Left cardiac atrium (tissue), 4 donors: ENCODE results near the gene SLC25A24. TPM values are rescaled to one million over a fixed set of nuclear protein-coding genes. Genes with fewer than 3 reads are reported as not detected.
"Not testable (repeated sequence)": the region's sequence is repeated elsewhere in the genome, so short reads cannot be mapped to it uniquely, and the experiment has no call there.

Source experiments
- ATAC-seq, 2 donors: fragments of 200-7000 bp; cut with Tn5 transposase; one replicate each; pipeline ENCODE4 v1.9.1; 2020; ENCODE audit warnings: mild to moderate bottlenecking in 2 of 2, moderate library complexity in 2 of 2
- DNase-seq: peaks from one replicate; pipeline ENCODE4 v3.0.0-alpha.2; 2020
- intact Hi-C, 2 donors: fragments of 100-400 bp; cut with DNase I; formaldehyde crosslinking; loops; one replicate each; pipeline versions ENCODE4 v1.14.1 to v1.15.1; 2022 to 2023
- total RNA-seq, 2 donors: library from RNA; stranded (reverse); fragmentation: NEBNext Ultra II Directional; extraction: Animal tissue kit (Norgen Biotek cat#: 25700); gene quantifications; one replicate each; pipeline ENCODE4 v1.2.1, GENCODE V29; 2021
- donor health status: DM: no; HTN: yes; CAD: no.
- donor health status: DM: no; HTN: yes; CAD: no; lungs with severe emphysema.
- donor health status: DM: yes; HTN: yes; CAD: no.
- donor health status: Dilated cardiomyopathy.

SLC25A24 gene
- total RNA-seq, 2 donors from 2014 or later, result 16.5 to 17.7 TPM

GRCh38 chr1:108144569-108144968 lies 55.6 kb downstream of the SLC25A24 start:
- ATAC-seq, DNase-seq, intact Hi-C loops: not testable (repeated sequence)

- no peak for DNase-seq
- no peak for ATAC-seq
- intact Hi-C loops, result no loop called here
Observed at GRCh38 chr1:108142773-108143394, 57.3 kb downstream of the SLC25A24 start.

- DNase-seq, result no peak
- intact Hi-C loops, result no loop called here
- ATAC-seq, result no peak
Observed at GRCh38 chr1:108142258-108142657, 57.9 kb downstream of the SLC25A24 start.

DNA sequence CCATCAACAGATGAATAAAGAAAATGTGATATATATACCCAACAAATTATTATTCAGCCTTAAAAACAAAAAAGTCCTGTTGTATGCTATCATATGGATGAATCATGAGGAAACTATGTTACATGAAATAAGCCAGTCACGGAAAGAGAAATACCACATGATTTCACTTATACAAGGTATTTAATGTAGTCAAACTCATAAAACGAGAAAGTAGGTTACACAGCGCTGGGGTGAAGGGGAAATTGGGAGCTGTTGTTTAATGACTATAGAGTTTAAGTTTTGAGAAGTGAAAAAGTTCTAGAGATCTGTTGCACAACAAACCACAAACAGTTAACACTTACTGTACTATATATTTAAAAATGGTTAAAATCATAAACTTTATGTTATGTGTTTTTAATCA lies 58.5 kb downstream of the SLC25A24 start:
- DNase-seq (no peak), ATAC-seq (no peak)
- intact Hi-C loops, result no loop called here

DNA sequence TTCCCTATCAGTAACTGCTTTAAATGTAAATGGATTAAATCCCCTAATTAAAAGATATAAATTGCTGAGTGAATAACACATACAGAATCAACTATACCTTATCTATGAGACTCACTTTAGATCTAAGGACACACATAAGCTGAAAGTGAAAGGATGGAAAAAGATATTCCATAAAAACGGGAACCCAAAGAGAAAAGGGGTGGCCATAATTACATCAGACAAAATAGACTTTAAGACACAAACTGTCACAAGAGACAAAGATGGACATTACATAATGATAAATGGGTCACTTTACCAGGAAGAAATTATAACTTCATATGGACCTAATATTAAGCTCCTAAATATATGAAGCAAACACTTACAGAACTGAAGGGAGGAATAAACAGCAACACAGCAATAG lies 59.2 kb downstream of the SLC25A24 start:
- no peak for ATAC-seq
- no peak for DNase-seq
- intact Hi-C loops, result no loop called here

DNA sequence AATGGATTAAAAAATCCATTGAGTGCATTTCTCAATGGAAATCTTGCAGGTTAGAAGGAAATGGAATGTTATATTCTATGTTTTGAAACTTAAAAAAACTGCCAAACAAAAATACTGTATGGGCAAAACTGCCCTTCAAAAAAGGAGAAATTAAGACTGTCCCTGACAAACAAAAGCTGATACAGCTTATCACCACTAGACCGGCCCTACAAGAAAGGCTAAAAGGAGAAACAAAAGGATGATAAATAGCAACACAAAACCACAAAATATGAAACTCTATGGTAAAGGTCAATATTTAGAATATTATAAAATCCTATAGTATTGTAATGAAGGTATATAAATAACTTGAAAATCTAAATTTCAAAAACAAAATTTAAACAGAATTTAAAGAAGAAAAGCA lies 60.0 kb downstream of the SLC25A24 start:
- no peak for ATAC-seq
- intact Hi-C loops, result no loop called here

DNA sequence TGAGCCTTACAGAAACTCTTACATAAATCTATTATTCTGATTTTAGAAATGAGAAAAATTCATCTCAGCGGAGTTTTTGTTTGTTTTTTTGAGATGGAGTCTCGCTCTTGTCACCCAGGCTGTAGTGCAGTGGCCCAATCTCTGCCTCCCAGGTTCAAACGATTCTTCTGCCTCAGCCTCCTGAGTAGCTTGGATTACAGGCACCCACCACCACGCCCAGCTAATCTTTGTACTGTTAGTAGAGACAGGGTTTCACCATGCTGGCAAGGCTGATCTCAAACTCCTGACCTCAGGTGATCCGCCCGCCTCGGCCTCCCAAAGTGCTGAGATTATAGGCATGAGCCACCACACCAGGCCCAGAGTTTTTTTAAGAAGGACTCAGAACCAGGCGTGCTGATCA lies 60.6 kb downstream of the SLC25A24 start:
- DNase-seq, ATAC-seq, intact Hi-C loops: not testable (repeated sequence)

More for the DNA sequence above, 60.0 kb downstream of the SLC25A24 start:
- no peak for DNase-seq

DNA sequence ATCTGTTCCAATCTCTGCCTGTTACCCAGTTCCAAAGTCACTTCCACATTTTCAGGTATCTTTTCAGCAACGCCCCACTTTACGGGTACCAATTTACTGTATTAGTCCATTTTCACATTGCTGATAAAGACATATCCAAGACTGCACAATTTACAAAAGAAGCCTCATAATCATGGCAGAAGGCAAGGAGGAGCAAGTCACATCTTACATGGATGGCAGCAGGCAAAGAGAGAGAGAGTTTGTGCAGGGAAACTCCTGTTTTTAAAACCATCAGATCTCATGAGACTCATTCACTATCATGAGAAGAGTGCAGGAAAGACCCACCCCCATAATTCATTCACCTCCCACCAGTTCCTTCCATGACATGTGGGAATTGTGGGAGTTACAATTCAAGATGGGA lies 67.0 kb downstream of the SLC25A24 start:
- DNase-seq, ATAC-seq, intact Hi-C loops: not testable (repeated sequence)

GRCh38 chr1:108132367-108132766 lies 67.8 kb downstream of the SLC25A24 start:
- ATAC-seq, intact Hi-C loops, DNase-seq: not testable (repeated sequence)

DNA sequence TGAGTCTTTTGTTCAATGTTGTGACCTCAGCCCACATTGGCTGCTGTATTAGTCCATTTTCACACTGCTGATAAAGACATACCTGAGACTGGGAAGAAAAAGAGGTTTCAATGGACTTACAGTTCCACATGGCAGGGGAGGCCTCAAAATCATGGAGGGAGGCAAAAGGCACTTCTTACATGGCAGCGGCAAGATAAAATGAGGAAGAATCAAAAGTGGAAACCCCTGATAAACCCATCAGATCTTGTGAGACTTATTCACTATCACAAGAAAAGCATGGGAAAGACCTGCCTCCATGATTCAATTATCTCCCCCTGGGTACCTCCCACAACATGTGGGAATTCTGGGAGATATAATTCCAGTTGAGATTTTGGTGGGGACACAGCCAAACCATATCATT lies 68.9 kb downstream of the SLC25A24 start:
- DNase-seq, intact Hi-C loops, ATAC-seq: not testable (repeated sequence)

DNA sequence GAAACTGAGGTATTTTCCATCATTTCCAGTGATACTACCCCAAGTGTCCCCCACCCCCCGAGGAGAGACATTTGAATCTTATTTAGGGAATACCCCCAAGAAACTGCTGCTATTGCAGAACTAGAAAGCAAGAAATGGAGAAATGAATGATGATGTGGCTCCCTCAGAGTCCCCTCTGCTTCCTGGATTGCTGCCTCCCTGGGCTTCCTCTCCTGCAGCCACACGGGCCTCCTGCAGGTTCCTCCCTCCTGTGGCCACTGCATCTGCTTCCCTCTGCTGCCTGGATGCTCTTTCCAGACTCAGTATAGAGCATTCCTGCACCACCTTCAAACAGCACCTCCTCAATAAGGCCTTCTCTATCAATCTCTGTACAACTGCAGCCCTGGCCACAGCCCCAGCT lies 69.3 kb downstream of the SLC25A24 start:
- no peak for DNase-seq
- intact Hi-C loops, result no loop called here
- no peak for ATAC-seq

DNA sequence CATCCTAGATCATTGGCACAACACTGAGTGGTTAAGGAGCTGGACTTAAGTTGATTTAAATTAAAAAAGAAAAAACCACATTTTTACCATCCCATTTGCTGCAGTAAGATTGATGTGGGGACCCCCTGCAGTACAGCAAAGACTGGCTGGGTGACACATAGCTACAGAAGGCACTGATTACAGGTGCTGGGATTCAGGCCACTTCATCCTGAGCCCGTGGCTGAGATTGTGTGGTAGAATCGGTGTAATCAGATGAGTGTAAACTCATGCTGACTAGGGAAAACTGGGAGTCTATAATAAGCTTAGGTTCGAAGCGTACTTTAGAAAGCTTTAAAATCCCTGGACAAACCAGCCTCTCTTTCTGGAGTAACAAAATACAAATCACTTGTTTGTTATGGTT lies 70.1 kb downstream of the SLC25A24 start:
- DNase-seq (no peak), ATAC-seq (no peak)
- intact Hi-C loops, result no loop called here

GRCh38 chr1:108125312-108126138 lies 74.6 kb downstream of the SLC25A24 start:
- peak; percentile 93 for ATAC-seq
- peak; percentile 68 for DNase-seq
- intact Hi-C loops, result loop anchor here in 1 of 2 donors (2.0 kb wide), 1 partner anchor 343 kb away; no protein-coding TSS in a partner anchor

- intact Hi-C loops, result loop anchor here (1.0 to 2.0 kb wide), 2 partner anchors 342 kb away; no protein-coding TSS in a partner anchor
- no peak for DNase-seq
- no peak for ATAC-seq
Observed at GRCh38 chr1:108124622-108125311, 75.4 kb downstream of the SLC25A24 start.

GRCh38 chr1:108124023-108124422 lies 76.1 kb downstream of the SLC25A24 start:
- intact Hi-C loops, result loop anchor here (1.0 to 2.0 kb wide), 2 partner anchors 341 to 342 kb away; no protein-coding TSS in a partner anchor
- no peak for ATAC-seq

DNA sequence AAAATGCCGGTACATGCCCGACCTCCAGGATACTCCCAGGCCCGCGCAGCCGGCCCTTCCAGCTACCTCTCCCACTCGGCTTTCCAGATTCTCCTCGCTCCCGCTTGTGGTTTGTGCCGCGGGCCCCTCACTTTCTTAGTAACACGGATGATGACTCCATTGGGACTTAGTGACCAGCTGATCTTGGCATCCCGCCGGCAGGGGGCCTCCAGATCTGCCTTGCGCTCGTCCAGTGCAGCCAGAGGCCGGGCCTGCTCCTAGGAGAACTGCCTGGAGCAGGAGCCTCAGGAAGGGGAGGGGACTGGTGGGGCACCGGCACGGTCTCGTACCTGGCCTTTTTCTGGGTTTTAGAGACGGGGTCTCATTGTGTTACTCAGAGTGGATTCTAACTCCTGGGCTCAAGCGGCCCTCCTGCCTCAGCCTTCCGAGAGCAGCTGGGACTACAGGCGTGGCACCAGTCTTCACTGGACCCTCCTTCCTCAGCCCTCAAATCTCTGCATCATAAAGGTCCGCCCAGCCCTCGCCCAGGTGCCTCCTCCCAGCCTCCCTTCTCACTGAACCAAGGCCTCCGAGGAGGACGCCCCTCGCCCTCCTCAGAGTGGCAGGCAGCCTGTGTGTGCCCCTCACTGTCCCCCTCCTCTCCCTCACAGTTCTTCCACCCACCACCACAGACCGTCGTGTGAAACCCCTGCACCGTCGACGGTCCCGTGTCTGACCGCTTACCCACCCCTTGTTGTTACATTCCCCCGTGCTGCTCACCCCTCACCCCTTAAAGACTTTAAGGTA lies 78.6 kb downstream of the SLC25A24 start:
- no peak for ATAC-seq

More at GRCh38 chr1:108124023-108124422, 76.1 kb downstream of the SLC25A24 start:
- no peak for DNase-seq

GRCh38 chr1:108120163-108120562 lies 80.0 kb downstream of the SLC25A24 start:
- no peak for DNase-seq
- intact Hi-C loops, result no loop called here
- no peak for ATAC-seq

More for the DNA sequence above, 78.6 kb downstream of the SLC25A24 start:
- DNase-seq, result peak; percentile 38
- intact Hi-C loops, result no loop called here

- intact Hi-C loops, result no loop called here
- no peak for DNase-seq
- peak in 1 of 2 donors; percentile 26 for ATAC-seq
Observed at GRCh38 chr1:108119500-108119899, 80.6 kb downstream of the SLC25A24 start.
